Gastroesophageal sphincter (tissue), 4 donors: ENCODE data around the gene ACAT2. TPM values are rescaled to one million over a fixed set of nuclear protein-coding genes. Genes with fewer than 3 reads are reported as not detected.
"Not testable (repeated sequence)": the region's sequence is repeated elsewhere in the genome, so short reads cannot be mapped to it uniquely, and the experiment has no call there.

ENCODE experiments used
- ATAC-seq: fragments of 150-250 bp; one replicate; pipeline ENCODE4 v1.9.1; 2016; ENCODE audit warnings: mild to moderate bottlenecking, moderate library complexity
- H3K27ac ChIP-seq, 4 donors: fragments of 200-600 bp; sonication (generic) in 3 of 4; 1 replicate in 3 of 4; 2 replicates in 1 of 4; pipeline ENCODE4 v1.5.1; 2016 to 2019
- H3K27me3 ChIP-seq: fragments of 200-600 bp; sonication (generic); one replicate; pipeline ENCODE4 v1.5.1; 2019
- H3K36me3 ChIP-seq, 2 donors: fragments of 200-600 bp; sonication (generic); one replicate each; pipeline ENCODE4 v1.5.1; 2019; ENCODE audit warnings: control low read depth in 1 of 2
- H3K4me1 ChIP-seq, 3 donors: fragments of 200-600 bp; sonication (generic); 1 replicate in 2 of 3; 2 replicates in 1 of 3; pipeline ENCODE4 v1.5.1; 2016 to 2019; ENCODE audit warnings: control low read depth in 2 of 3
- H3K4me3 ChIP-seq, 2 donors: fragments of 200-600 bp; sonication (generic); one replicate each; pipeline ENCODE4 v1.5.1; 2019; ENCODE audit warnings: mild to moderate bottlenecking in 1 of 2, moderate library complexity in 1 of 2
- H3K9me3 ChIP-seq, 3 donors: fragments of 200-600 bp; sonication (generic); one replicate each; pipeline ENCODE4 v1.5.1; 2017 to 2019; ENCODE audit warnings: control low read depth in 2 of 3
- CTCF ChIP-seq, 4 experiments: fragments of 200-600 bp in 2 of 4; fragments of 450-650 bp in 2 of 4; sonication (generic) in 1 of 4; IDR thresholded peaks; one replicate each; pipeline ENCODE4 v1.5.1; 2017 to 2019; ENCODE audit warnings: antibody characterized with exemption in 4 of 4, mild to moderate bottlenecking in 2 of 4, moderate library complexity in 2 of 4
- EP300 ChIP-seq: sonication (generic); formaldehyde crosslinking; IDR thresholded peaks from one replicate; pipeline ENCODE4 v1.6.1; 2017; ENCODE audit warnings: antibody characterized with exemption, mild to moderate bottlenecking
- POLR2A ChIP-seq, 2 donors: fragments of 450-650 bp; IDR thresholded peaks; one replicate each; pipeline ENCODE4 v1.6.1; 2017; ENCODE audit warnings: antibody characterized with exemption in 2 of 2, mild to moderate bottlenecking in 2 of 2, moderate library complexity in 1 of 2
- POLR2AphosphoS5 ChIP-seq: sonication (generic); formaldehyde crosslinking; IDR thresholded peaks from one replicate; pipeline ENCODE4 v1.6.1; 2017; ENCODE audit warnings: antibody characterized with exemption
- WGBS, 2 donors: methylation state at CpG; one replicate each; pipeline ENCODE4 v1.1.5; 2018; ENCODE audit warnings: low coverage in 1 of 2; 5-methylcytosine and 5-hydroxymethylcytosine counted together
- total RNA-seq, 4 donors: library from RNA; depleted of rRNA; stranded (reverse); fragments of >200 nt; gene quantifications; one replicate each; pipeline ENCODE4 v1.1.0, GENCODE V29; 2016

ACAT2 gene
- total RNA-seq, 4 donors from 2014 or later: 3.1 to 11.7 (median 9.1) TPM

- Histone ChIP-seq H3K27me3 (no peaks in the 10 kb centered on the region), H3K27ac (no peak overlapping the region), H3K36me3 (peaks cover 14 to 93% of the 10 kb centered on the region in 2 donors), H3K4me1 (peaks cover 0 to 20% (median 5%) of the 10 kb centered on the region in 3 donors), H3K9me3 (no peaks in the 10 kb centered on the region), H3K4me3 (no peak overlapping the region)
- no peak for ATAC-seq
- no peak for TF ChIP-seq POLR2A (IDR thresholded peaks at IDR 0.05)
- no peak for TF ChIP-seq CTCF (IDR thresholded peaks at IDR 0.05)
- TF ChIP-seq POLR2AphosphoS5: no peak
- TF ChIP-seq EP300: no peak
- 63 to 84% methylated on average over 6 to 7 of the region's 7 CpGs for WGBS, 2 donors
Measured at GRCh38 chr6:159745081-159745480, 16.8 kb upstream of the ACAT2 start.

DNA sequence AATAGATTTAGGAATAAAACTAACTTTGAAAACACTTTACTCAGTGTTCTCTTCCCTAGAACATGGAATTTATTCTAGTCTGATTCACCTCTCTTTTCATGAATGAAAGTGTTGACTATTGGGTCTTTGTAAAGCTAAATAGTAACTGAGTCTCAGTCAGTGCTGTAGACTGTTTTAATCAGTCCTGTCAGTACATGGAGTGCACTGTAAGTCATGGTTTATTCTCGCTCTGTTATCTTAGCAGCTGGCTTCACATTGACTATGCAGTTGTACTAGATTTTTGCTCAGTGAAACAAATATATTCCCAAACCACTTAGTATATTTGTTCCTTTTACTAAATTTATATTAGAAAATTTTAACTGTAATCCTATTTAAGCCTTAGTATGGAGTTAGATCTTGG, 15.1 kb upstream of the ACAT2 start:
- H3K4me3 ChIP-seq: no peak overlapping the region
- 64 to 85% methylated on average over 1 of the region's 1 CpG for WGBS, 2 donors
- peak overlapping the region in 1 of 4 donors; percentile 8 for H3K27ac ChIP-seq
- TF ChIP-seq EP300 (no peak), CTCF (IDR thresholded peaks at IDR 0.05) (no peak), POLR2AphosphoS5 (no peak), POLR2A (IDR thresholded peaks at IDR 0.05) (no peak)
- peaks cover 14 to 90% of the 10 kb centered on the region in 2 donors for H3K36me3 ChIP-seq
- H3K27me3 ChIP-seq: no peaks in the 10 kb centered on the region
- ATAC-seq: no peak
- H3K9me3 ChIP-seq: no peaks in the 10 kb centered on the region
- peaks cover 0 to 14% (median 0%) of the 10 kb centered on the region in 3 donors for H3K4me1 ChIP-seq

DNA sequence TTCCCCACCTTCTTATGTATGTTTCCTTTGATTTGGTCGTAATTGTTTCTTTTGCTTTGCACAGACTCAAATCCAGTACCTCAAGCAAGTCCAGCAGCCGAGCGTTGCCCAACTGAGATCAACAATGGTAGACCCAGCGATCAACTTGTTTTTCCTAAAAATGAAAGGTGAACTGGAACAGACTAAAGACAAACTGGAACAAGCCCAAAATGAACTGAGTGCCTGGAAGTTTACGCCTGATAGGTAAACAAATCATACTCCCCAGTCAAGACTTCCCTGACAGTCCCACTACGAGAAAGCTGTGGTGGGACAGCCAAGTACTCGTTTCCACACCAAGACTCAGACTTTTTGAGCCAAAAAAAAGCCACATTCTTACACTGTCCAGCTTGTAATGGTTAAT, 13.7 kb upstream of the ACAT2 start:
- Histone ChIP-seq H3K36me3 (peaks cover 14 to 90% of the 10 kb centered on the region in 2 donors), H3K4me1 (peaks cover 0 to 15% (median 0%) of the 10 kb centered on the region in 3 donors)
- H3K27me3 ChIP-seq, H3K4me3 ChIP-seq, H3K27ac ChIP-seq, H3K9me3 ChIP-seq, ATAC-seq: not testable (repeated sequence)
- 73 to 100% methylated on average over 1 to 6 of the region's 7 CpGs for WGBS, 2 donors

- 72 to 79% methylated on average over 3 of the region's 3 CpGs for WGBS, 2 donors
Measured at GRCh38 chr6:159751448-159751847, 10.4 kb upstream of the ACAT2 start.

DNA sequence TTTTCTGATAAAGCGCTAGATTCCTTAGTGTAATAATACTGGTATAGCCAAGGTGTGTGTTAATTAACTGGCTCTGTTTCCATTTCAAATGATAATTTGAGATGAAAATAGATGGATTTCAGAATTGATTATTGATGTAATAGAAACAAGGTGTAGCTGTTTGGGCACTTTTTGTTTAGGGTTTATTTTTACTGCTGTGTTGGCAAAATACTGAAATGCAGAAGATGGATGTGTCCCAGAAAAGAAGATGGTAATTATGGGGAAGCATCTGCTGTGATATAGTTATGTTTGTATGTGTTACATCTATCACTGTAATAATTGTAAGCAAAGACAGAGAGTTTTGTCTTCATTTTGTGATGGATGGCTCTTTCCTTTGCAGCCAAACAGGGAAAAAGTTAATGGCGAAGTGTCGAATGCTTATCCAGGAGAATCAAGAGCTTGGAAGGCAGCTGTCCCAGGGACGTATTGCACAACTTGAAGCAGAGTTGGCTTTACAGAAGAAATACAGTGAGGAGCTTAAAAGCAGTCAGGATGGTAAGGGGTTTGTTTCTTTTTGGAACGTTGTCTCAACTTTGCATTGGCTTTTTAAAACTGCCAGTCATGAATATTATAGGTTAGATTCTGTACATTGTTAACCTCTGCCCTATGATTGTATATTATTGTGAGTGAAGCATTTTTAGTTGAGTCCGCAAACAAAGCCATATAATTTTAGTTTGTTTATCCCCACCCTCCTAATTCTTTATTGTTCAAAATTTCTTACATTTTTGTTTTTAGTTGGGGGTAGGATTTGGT, 8.6 kb upstream of the ACAT2 start:
- no peak for ATAC-seq
- WGBS, 2 donors: 77 to 89% methylated on average over 5 to 6 of the region's 6 CpGs

More at GRCh38 chr6:159751448-159751847, 10.4 kb upstream of the ACAT2 start:
- TF ChIP-seq CTCF (IDR thresholded peaks at IDR 0.05) (no peak), POLR2A (IDR thresholded peaks at IDR 0.05) (no peak), EP300 (no peak), POLR2AphosphoS5 (no peak)
- peaks cover 0 to 88% of the 10 kb centered on the region in 2 donors for H3K36me3 ChIP-seq
- no peaks in the 10 kb centered on the region for H3K27me3 ChIP-seq
- no peak overlapping the region for H3K4me3 ChIP-seq
- peak overlapping the region in 1 of 4 donors; percentile 20 for H3K27ac ChIP-seq
- no peaks in the 10 kb centered on the region for H3K9me3 ChIP-seq
- H3K4me1 ChIP-seq: peaks cover 0 to 31% (median 0%) of the 10 kb centered on the region in 3 donors
- ATAC-seq: no peak

DNA sequence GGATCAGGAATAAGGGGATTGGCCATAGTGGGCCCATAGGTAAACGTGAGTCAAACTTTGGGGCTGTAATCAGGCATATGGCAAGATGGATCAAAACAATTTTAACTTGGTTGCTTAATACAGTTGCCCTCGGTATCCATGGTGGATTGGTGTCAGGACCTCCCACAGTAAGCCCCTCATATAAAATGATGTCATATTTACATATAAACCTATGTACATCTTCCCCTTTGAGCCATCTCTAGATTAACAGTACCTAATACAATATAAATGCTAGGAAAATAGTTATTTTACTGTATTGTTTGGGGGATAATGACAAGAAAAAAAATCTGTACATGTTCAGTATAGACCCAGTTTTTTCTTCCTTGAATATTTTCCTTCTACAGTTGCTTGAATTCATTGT, 7.4 kb upstream of the ACAT2 start:
- Histone ChIP-seq H3K27ac (no peak overlapping the region), H3K4me1 (peaks cover 0 to 31% (median 0%) of the 10 kb centered on the region in 3 donors), H3K27me3 (no peaks in the 10 kb centered on the region), H3K9me3 (no peaks in the 10 kb centered on the region), H3K36me3 (peaks cover 0 to 82% of the 10 kb centered on the region in 2 donors), H3K4me3 (no peak overlapping the region)
- no peak for ATAC-seq
- TF ChIP-seq POLR2AphosphoS5: no peak
- TF ChIP-seq EP300: no peak
- no peak for TF ChIP-seq CTCF (IDR thresholded peaks at IDR 0.05)
- TF ChIP-seq POLR2A (IDR thresholded peaks at IDR 0.05): no peak
- WGBS, 2 donors: 86% methylated on average over 1 of the region's 2 CpGs; no CpG with 5 or more reads in 1 of the 2 donors

More for the DNA sequence above, 8.6 kb upstream of the ACAT2 start:
- Histone ChIP-seq H3K36me3 (peaks cover 0 to 87% of the 10 kb centered on the region in 2 donors), H3K9me3 (no peaks in the 10 kb centered on the region), H3K4me1 (peaks cover 0 to 31% (median 0%) of the 10 kb centered on the region in 3 donors), H3K4me3 (no peak overlapping the region), H3K27ac (no peak overlapping the region), H3K27me3 (no peaks in the 10 kb centered on the region)
- no peak for TF ChIP-seq POLR2A (IDR thresholded peaks at IDR 0.05)
- TF ChIP-seq POLR2AphosphoS5: peak; percentile 25
